ENCODE results near the gene RPS15. TPM values are rescaled to one million over a fixed set of nuclear protein-coding genes. Genes with fewer than 3 reads are reported as not detected.

The RPS15 gene
- total RNA-seq, 3 donors from 2014 or later (not counting 1 experiment from before 2014, with no cell fraction given) = 731 to 872 (median 837) TPM

GRCh38 chr19:1481224-1481892 is 43.2 kb downstream of the RPS15 start:
- H3K36me3 ChIP-seq (ENCODE audit: control insufficient read depth, insufficient read depth, low read length) = peaks cover 2% of the 10 kb centered on the region
- Mint-ChIP-seq H3K4me1 (peaks cover 9 to 25% of the 10 kb centered on the region in 2 donors), H3K27me3 (ENCODE audit: low read depth in 2 of 2) (no peaks in the 10 kb centered on the region), H3K9me3 (no peaks in the 10 kb centered on the region), H3K36me3 (no peaks in the 10 kb centered on the region), H3K4me3 (no peak overlapping the region), H3K27ac (no peak overlapping the region)
- no peak overlapping the region for H3K27ac ChIP-seq (ENCODE audit: low read length)
- intact Hi-C loops (cut with micrococcal nuclease) = no loop called here
- H3K4me3 ChIP-seq (ENCODE audit: low read length) = no peak overlapping the region
- H3K9me3 ChIP-seq (ENCODE audit: control insufficient read depth, insufficient read depth, low read length) = no peaks in the 10 kb centered on the region
- whole genome bisulfite sequencing (ENCODE audit: insufficient coverage) = 93% methylated on average over 26 of the region's 26 CpGs
- no peak for DNase-seq
- no peak for ATAC-seq
- no peaks in the 10 kb centered on the region for H3K27me3 ChIP-seq (ENCODE audit: control insufficient read depth, insufficient read depth, low read length)
- H3K4me1 ChIP-seq (ENCODE audit: control insufficient read depth, insufficient read depth, low read length) = peaks cover 25% of the 10 kb centered on the region
- TF ChIP-seq CTCF (IDR thresholded peaks at IDR 0.05) = no peak

- Histone ChIP-seq H3K9me3 (ENCODE audit: control insufficient read depth, insufficient read depth, low read length) (no peaks in the 10 kb centered on the region), H3K36me3 (ENCODE audit: control insufficient read depth, insufficient read depth, low read length) (peaks cover 2% of the 10 kb centered on the region), H3K27ac (ENCODE audit: low read length) (no peak overlapping the region), H3K27me3 (ENCODE audit: control insufficient read depth, insufficient read depth, low read length) (no peaks in the 10 kb centered on the region), H3K4me3 (ENCODE audit: low read length) (no peak overlapping the region), H3K4me1 (ENCODE audit: control insufficient read depth, insufficient read depth, low read length) (peaks cover 25% of the 10 kb centered on the region)
- Mint-ChIP-seq H3K27ac (no peak overlapping the region), H3K9me3 (no peaks in the 10 kb centered on the region), H3K4me3 (no peak overlapping the region), H3K27me3 (ENCODE audit: low read depth in 2 of 2) (no peaks in the 10 kb centered on the region), H3K4me1 (peaks cover 9 to 25% of the 10 kb centered on the region in 2 donors), H3K36me3 (no peaks in the 10 kb centered on the region)
- no peak for TF ChIP-seq CTCF (IDR thresholded peaks at IDR 0.05)
- 86% methylated on average over 36 of the region's 36 CpGs for WGBS (ENCODE audit: insufficient coverage)
- ATAC-seq (no peak), DNase-seq (no peak)
- intact Hi-C loops (cut with micrococcal nuclease) = no loop called here
Observed at GRCh38 chr19:1481893-1482360, 43.7 kb downstream of the RPS15 start.

DNA sequence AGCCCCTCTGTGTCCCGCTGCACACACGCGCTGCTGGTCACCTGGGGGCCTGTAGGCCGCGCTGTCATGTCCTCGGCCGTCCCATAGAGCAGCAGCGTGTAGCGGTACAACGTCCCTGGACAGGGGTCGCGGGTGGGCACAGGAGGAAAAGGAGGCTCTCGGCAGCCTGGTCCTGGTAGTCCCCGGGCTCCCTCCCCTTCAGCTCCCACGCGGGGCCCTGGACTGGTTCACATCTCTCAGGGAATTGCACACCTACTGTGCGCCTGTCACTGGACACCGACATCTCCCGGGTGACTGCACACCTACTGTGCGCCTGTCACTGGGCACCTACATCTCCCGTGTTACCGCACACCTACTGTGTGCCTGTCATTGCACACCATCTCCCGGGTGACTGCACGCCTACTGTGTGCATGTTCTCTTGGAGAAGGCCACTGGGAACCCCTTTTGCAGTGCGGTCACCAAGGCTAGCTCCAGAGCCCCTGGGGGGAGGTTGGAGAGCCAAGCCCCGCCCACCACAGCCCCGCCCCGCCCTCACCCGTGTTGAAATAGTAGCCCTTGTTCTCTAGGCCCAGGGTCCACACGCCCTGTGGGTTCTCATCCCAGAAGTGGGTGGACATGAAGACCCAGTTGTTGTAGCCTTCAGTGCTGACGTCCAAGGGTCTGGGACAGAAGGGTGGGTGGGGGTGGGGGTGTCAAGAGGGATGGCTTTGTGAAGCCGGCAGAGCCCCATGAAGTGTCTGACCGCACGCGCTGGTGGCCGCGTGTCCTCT is 44.4 kb downstream of the RPS15 start:
- 92% methylated on average over 37 of the region's 37 CpGs for WGBS (ENCODE audit: insufficient coverage)
- H3K4me1 ChIP-seq (ENCODE audit: control insufficient read depth, insufficient read depth, low read length) = peaks cover 21% of the 10 kb centered on the region
- no peaks in the 10 kb centered on the region for H3K27me3 ChIP-seq (ENCODE audit: control insufficient read depth, insufficient read depth, low read length)
- Mint-ChIP-seq H3K4me1 (peaks cover 9 to 21% of the 10 kb centered on the region in 2 donors), H3K9me3 (no peaks in the 10 kb centered on the region), H3K36me3 (no peaks in the 10 kb centered on the region), H3K4me3 (no peak overlapping the region), H3K27me3 (ENCODE audit: low read depth in 2 of 2) (no peaks in the 10 kb centered on the region), H3K27ac (no peak overlapping the region)
- ATAC-seq = no peak
- no peak overlapping the region for H3K27ac ChIP-seq (ENCODE audit: low read length)
- intact Hi-C loops (cut with micrococcal nuclease) = no loop called here
- no peaks in the 10 kb centered on the region for H3K9me3 ChIP-seq (ENCODE audit: control insufficient read depth, insufficient read depth, low read length)
- no peaks in the 10 kb centered on the region for H3K36me3 ChIP-seq (ENCODE audit: control insufficient read depth, insufficient read depth, low read length)
- no peak overlapping the region for H3K4me3 ChIP-seq (ENCODE audit: low read length)
- no peak for DNase-seq
- TF ChIP-seq CTCF (IDR thresholded peaks at IDR 0.05) = no peak
